CD8-positive, alpha-beta memory T cell (primary cell): ENCODE data around the gene NAV2. TPM values are rescaled to one million over a fixed set of nuclear protein-coding genes. Genes with fewer than 3 reads are reported as not detected.

Source experiments
- CTCF ChIA-PET: fragments of 350-600 bp; sonication (Branson Sonifier 250); formaldehyde crosslinking; loops from one replicate; lab custom pipeline; 2021; ENCODE audit warnings: antibody characterized with exemption; lab: Charles Lee
- POLR2A ChIA-PET: fragments of 350-600 bp; sonication (Branson Sonifier 250); formaldehyde crosslinking; loops from one replicate; lab custom pipeline; 2021; ENCODE audit warnings: antibody characterized with exemption; lab: Charles Lee
- DNase-seq, 5 donors: peaks; one replicate each; pipeline versions ENCODE4 v3.0.0 to v3.0.0-alpha.2; 2020 to 2022; ENCODE audit warnings: mixed read lengths in 1 of 5
- H3K27ac ChIP-seq: one replicate; pipeline ENCODE4 v1.7.0; 2013; ENCODE audit warnings: low read depth, mild to moderate bottlenecking, low read length, moderate library complexity
- H3K27me3 ChIP-seq: 2 replicates; pipeline ENCODE4 v1.7.0; 2013; ENCODE audit warnings: low read length, mild to moderate bottlenecking; ENCODE audit not compliant: insufficient read depth, poor library complexity, severe bottlenecking
- H3K36me3 ChIP-seq: 2 replicates; pipeline ENCODE4 v1.7.0; 2013; ENCODE audit warnings: mild to moderate bottlenecking, low read length, moderate library complexity; ENCODE audit not compliant: insufficient read depth
- H3K4me1 ChIP-seq: 2 replicates; pipeline ENCODE4 v1.7.0; 2013; ENCODE audit warnings: mild to moderate bottlenecking, low read length, moderate library complexity; ENCODE audit not compliant: insufficient read depth
- H3K4me3 ChIP-seq: 2 replicates; pipeline ENCODE4 v1.7.0; 2013; ENCODE audit warnings: mild to moderate bottlenecking, low read length
- H3K9me3 ChIP-seq: 2 replicates; pipeline ENCODE4 v1.7.0; 2013; ENCODE audit warnings: mild to moderate bottlenecking, low read length
- H3K27ac Mint-ChIP-seq, 8 donors: one replicate each; pipeline ENCODE4 v1.8.0; 2020 to 2021; ENCODE audit warnings: mixed read lengths in 8 of 8, mild to moderate bottlenecking in 6 of 8, inconsistent platforms in 3 of 8, moderate library complexity in 3 of 8
- H3K27me3 Mint-ChIP-seq, 2 donors: one replicate each; pipeline ENCODE4 v1.8.0; 2020 to 2021; ENCODE audit warnings: mixed read lengths in 2 of 2, mild to moderate bottlenecking in 1 of 2, moderate library complexity in 1 of 2
- H3K36me3 Mint-ChIP-seq, 3 donors: one replicate each; pipeline ENCODE4 v1.8.0; 2020 to 2021; ENCODE audit warnings: mixed read lengths in 3 of 3, inconsistent platforms in 1 of 3, mild to moderate bottlenecking in 1 of 3
- H3K4me1 Mint-ChIP-seq, 3 donors: one replicate each; pipeline ENCODE4 v1.8.0; 2020 to 2021; ENCODE audit warnings: mixed read lengths in 3 of 3, inconsistent platforms in 1 of 3, mild to moderate bottlenecking in 1 of 3
- H3K4me3 Mint-ChIP-seq, 7 donors: one replicate each; pipeline ENCODE4 v1.8.0; 2020 to 2021; ENCODE audit warnings: mixed read lengths in 7 of 7, mild to moderate bottlenecking in 6 of 7, moderate library complexity in 4 of 7, inconsistent platforms in 2 of 7
- H3K9me3 Mint-ChIP-seq, 5 donors: one replicate each; pipeline ENCODE4 v1.8.0; 2020 to 2022; ENCODE audit warnings: mixed read lengths in 5 of 5, mild to moderate bottlenecking in 3 of 5, moderate library complexity in 2 of 5, inconsistent platforms in 1 of 5
- polyA plus RNA-seq: library from polyadenylated mRNA; unstranded; fragments of 300-500 nt; fragmentation: Illumina TruSeq; gene quantifications from one replicate; pipeline ENCODE4 v1.2.3, GENCODE V29; 2021
- total RNA-seq, 2 experiments: library from RNA; stranded (reverse); gene quantifications; one replicate each; pipeline ENCODE4 v1.2.3, GENCODE V29; 2021

The NAV2 gene
- total and polyA plus RNA-seq, 3 experiments from 2014 or later: 0.42 to 1.2 (median 1.1) TPM

- Mint-ChIP-seq H3K9me3 (no peaks in the 10 kb centered on the region), H3K27ac (no peak overlapping the region), H3K4me1 (no peaks in the 10 kb centered on the region), H3K4me3 (no peak overlapping the region), H3K27me3 (peaks cover 0 to 5% of the 10 kb centered on the region in 2 donors), H3K36me3 (no peaks in the 10 kb centered on the region)
- ChIA-PET CTCF (no interaction called here), POLR2A (no interaction called here)
- Histone ChIP-seq H3K4me3 (no peak overlapping the region), H3K9me3 (no peaks in the 10 kb centered on the region), H3K36me3 (no peaks in the 10 kb centered on the region), H3K27ac (no peak overlapping the region), H3K27me3 (no peaks in the 10 kb centered on the region), H3K4me1 (no peaks in the 10 kb centered on the region)
- DNase-seq: no peak
These were observed 93.2 kb downstream of the NAV2 start for GRCh38 chr11:19805827-19806226.

GRCh38 chr11:19806251-19806650, 93.6 kb downstream of the NAV2 start:
- Mint-ChIP-seq H3K9me3 (no peaks in the 10 kb centered on the region), H3K4me3 (no peak overlapping the region), H3K27me3 (peaks cover 0 to 5% of the 10 kb centered on the region in 2 donors), H3K4me1 (no peaks in the 10 kb centered on the region), H3K36me3 (no peaks in the 10 kb centered on the region), H3K27ac (peak overlapping the region in 1 of 8 donors; percentile 7)
- POLR2A ChIA-PET: no interaction called here
- Histone ChIP-seq H3K4me1 (no peaks in the 10 kb centered on the region), H3K4me3 (no peak overlapping the region), H3K27me3 (no peaks in the 10 kb centered on the region), H3K36me3 (no peaks in the 10 kb centered on the region), H3K9me3 (no peaks in the 10 kb centered on the region), H3K27ac (no peak overlapping the region)
- CTCF ChIA-PET: no interaction called here
- DNase-seq: no peak

GRCh38 chr11:19808076-19808911, 95.7 kb downstream of the NAV2 start:
- no peaks in the 10 kb centered on the region for H3K9me3 Mint-ChIP-seq
- no peaks in the 10 kb centered on the region for H3K4me1 ChIP-seq
- no peaks in the 10 kb centered on the region for H3K36me3 ChIP-seq
- H3K27ac Mint-ChIP-seq: no peak overlapping the region
- no peak overlapping the region for H3K27ac ChIP-seq
- H3K27me3 Mint-ChIP-seq: peaks cover 0 to 5% of the 10 kb centered on the region in 2 donors
- no peaks in the 10 kb centered on the region for H3K27me3 ChIP-seq
- H3K36me3 Mint-ChIP-seq: no peaks in the 10 kb centered on the region
- POLR2A ChIA-PET: no interaction called here
- no peaks in the 10 kb centered on the region for H3K9me3 ChIP-seq
- CTCF ChIA-PET: no interaction called here
- H3K4me3 ChIP-seq: no peak overlapping the region
- no peak overlapping the region for H3K4me3 Mint-ChIP-seq
- DNase-seq: no peak
- no peaks in the 10 kb centered on the region for H3K4me1 Mint-ChIP-seq

- ChIA-PET POLR2A (no interaction called here), CTCF (no interaction called here)
- H3K4me1 Mint-ChIP-seq: no peaks in the 10 kb centered on the region
- H3K4me1 ChIP-seq: no peaks in the 10 kb centered on the region
- no peaks in the 10 kb centered on the region for H3K9me3 Mint-ChIP-seq
- no peaks in the 10 kb centered on the region for H3K27me3 Mint-ChIP-seq
- no peak overlapping the region for H3K27ac Mint-ChIP-seq
- no peaks in the 10 kb centered on the region for H3K9me3 ChIP-seq
- H3K27ac ChIP-seq: no peak overlapping the region
- H3K4me3 Mint-ChIP-seq: no peak overlapping the region
- no peak for DNase-seq
- H3K36me3 Mint-ChIP-seq: no peaks in the 10 kb centered on the region
- H3K36me3 ChIP-seq: no peaks in the 10 kb centered on the region
- H3K27me3 ChIP-seq: no peaks in the 10 kb centered on the region
- H3K4me3 ChIP-seq: no peak overlapping the region
These were observed 98.2 kb downstream of the NAV2 start for GRCh38 chr11:19810852-19811251.

- Mint-ChIP-seq H3K4me3 (no peak overlapping the region), H3K27ac (no peak overlapping the region), H3K4me1 (no peaks in the 10 kb centered on the region), H3K9me3 (no peaks in the 10 kb centered on the region), H3K27me3 (peaks cover 3% of the 10 kb centered on the region in 2 donors), H3K36me3 (no peaks in the 10 kb centered on the region)
- no peak for DNase-seq
- Histone ChIP-seq H3K27ac (no peak overlapping the region), H3K36me3 (no peaks in the 10 kb centered on the region), H3K27me3 (no peaks in the 10 kb centered on the region), H3K9me3 (no peaks in the 10 kb centered on the region), H3K4me3 (no peak overlapping the region), H3K4me1 (no peaks in the 10 kb centered on the region)
- ChIA-PET CTCF (no interaction called here), POLR2A (no interaction called here)
These were observed 98.7 kb downstream of the NAV2 start for GRCh38 chr11:19811380-19811779.

- H3K4me1 ChIP-seq: no peaks in the 10 kb centered on the region
- no peaks in the 10 kb centered on the region for H3K4me1 Mint-ChIP-seq
- H3K9me3 Mint-ChIP-seq: no peaks in the 10 kb centered on the region
- no peak overlapping the region for H3K4me3 Mint-ChIP-seq
- no peaks in the 10 kb centered on the region for H3K36me3 ChIP-seq
- H3K36me3 Mint-ChIP-seq: no peaks in the 10 kb centered on the region
- H3K27ac ChIP-seq: no peak overlapping the region
- ChIA-PET CTCF (no interaction called here), POLR2A (no interaction called here)
- H3K27me3 Mint-ChIP-seq: peaks cover 3 to 4% of the 10 kb centered on the region in 2 donors
- DNase-seq: no peak
- H3K9me3 ChIP-seq: no peaks in the 10 kb centered on the region
- no peak overlapping the region for H3K27ac Mint-ChIP-seq
- H3K4me3 ChIP-seq: no peak overlapping the region
- no peaks in the 10 kb centered on the region for H3K27me3 ChIP-seq
These were observed 99.5 kb downstream of the NAV2 start for GRCh38 chr11:19812096-19812495.

- CTCF ChIA-PET: no interaction called here
- no peak overlapping the region for H3K27ac Mint-ChIP-seq
- no peak overlapping the region for H3K4me3 Mint-ChIP-seq
These were observed 100.1 kb downstream of the NAV2 start for GRCh38 chr11:19812710-19813109.

GRCh38 chr11:19813158-19813879, 100.7 kb downstream of the NAV2 start:
- H3K9me3 Mint-ChIP-seq: no peaks in the 10 kb centered on the region
- Histone ChIP-seq H3K27ac (no peak overlapping the region), H3K9me3 (no peaks in the 10 kb centered on the region), H3K4me3 (no peak overlapping the region), H3K36me3 (no peaks in the 10 kb centered on the region), H3K4me1 (no peaks in the 10 kb centered on the region), H3K27me3 (no peaks in the 10 kb centered on the region)
- CTCF ChIA-PET: no interaction called here
- H3K36me3 Mint-ChIP-seq: no peaks in the 10 kb centered on the region
- peak overlapping the region in 1 of 7 donors; percentile 10 for H3K4me3 Mint-ChIP-seq
- no peak for DNase-seq
- H3K27ac Mint-ChIP-seq: no peak overlapping the region
- POLR2A ChIA-PET: no interaction called here
- no peaks in the 10 kb centered on the region for H3K4me1 Mint-ChIP-seq
- H3K27me3 Mint-ChIP-seq: peaks cover 3 to 4% of the 10 kb centered on the region in 2 donors

More at GRCh38 chr11:19812710-19813109, 100.1 kb downstream of the NAV2 start:
- no peak overlapping the region for H3K4me3 ChIP-seq
- no peaks in the 10 kb centered on the region for H3K4me1 ChIP-seq
- no peaks in the 10 kb centered on the region for H3K27me3 ChIP-seq
- no peak overlapping the region for H3K27ac ChIP-seq
- no peak for DNase-seq
- POLR2A ChIA-PET: no interaction called here
- H3K36me3 Mint-ChIP-seq: no peaks in the 10 kb centered on the region
- no peaks in the 10 kb centered on the region for H3K36me3 ChIP-seq
- H3K9me3 Mint-ChIP-seq: no peaks in the 10 kb centered on the region
- no peaks in the 10 kb centered on the region for H3K9me3 ChIP-seq
- H3K27me3 Mint-ChIP-seq: peaks cover 3 to 4% of the 10 kb centered on the region in 2 donors
- H3K4me1 Mint-ChIP-seq: no peaks in the 10 kb centered on the region
